Measurements from ENCODE around the gene POLR1C. TPM values are rescaled to one million over a fixed set of nuclear protein-coding genes. Genes with fewer than 3 reads are reported as not detected.

POLR1C gene
- total and polyA plus RNA-seq, 2 experiments from 2014 or later, result 28.6 to 38.8 TPM

DNA sequence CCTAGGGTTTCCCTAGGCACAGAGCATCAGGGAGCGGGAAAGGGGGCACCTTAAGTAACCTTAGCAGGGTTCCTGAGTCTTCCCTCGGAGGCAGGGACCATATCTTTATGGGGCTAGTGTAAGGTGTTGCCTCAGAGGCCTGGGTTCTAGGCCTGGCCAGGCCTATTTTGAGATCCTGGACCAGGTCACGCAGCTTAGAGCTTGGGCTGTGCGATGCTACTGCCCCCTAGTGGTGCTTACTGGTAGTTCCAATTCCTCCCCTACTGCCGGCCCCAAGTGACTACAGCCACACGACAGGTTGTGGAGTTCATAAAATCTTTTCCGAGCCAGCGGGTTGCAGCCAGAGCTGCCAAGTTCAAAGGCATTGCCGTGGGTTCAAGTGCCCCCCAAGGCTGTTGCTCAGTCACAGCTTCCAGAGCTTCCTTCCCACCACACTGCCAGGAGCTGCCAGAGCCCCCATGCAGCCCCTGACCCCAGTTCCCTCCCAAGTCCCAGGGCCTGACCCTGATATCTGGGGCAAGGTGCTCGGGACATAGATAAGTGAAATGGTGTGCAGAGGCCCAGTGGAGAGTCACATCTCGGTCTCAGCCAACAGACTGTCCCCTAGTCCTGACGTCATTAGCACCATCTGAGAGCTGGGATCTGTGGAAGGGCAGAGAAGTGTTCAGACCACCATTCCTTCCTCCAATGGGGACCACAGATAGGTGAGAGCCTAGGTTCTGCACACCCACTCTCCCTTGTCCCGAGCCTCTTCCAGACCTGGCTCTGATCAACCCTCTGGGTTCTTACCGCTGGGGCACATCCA lies 10.0 kb upstream of the POLR1C start:
- Histone ChIP-seq H3K36me3 (peaks cover 21% of the 10 kb centered on the region), H3K4me1 (ENCODE audit: low read depth) (peaks cover 5% of the 10 kb centered on the region), H3K27me3 (peaks cover 17% of the 10 kb centered on the region), H3K4me3 (no peak overlapping the region), H3K27ac (no peak overlapping the region), H3K9me3 (ENCODE audit: low read depth) (no peaks in the 10 kb centered on the region)
- TF ChIP-seq, protein P1, sequence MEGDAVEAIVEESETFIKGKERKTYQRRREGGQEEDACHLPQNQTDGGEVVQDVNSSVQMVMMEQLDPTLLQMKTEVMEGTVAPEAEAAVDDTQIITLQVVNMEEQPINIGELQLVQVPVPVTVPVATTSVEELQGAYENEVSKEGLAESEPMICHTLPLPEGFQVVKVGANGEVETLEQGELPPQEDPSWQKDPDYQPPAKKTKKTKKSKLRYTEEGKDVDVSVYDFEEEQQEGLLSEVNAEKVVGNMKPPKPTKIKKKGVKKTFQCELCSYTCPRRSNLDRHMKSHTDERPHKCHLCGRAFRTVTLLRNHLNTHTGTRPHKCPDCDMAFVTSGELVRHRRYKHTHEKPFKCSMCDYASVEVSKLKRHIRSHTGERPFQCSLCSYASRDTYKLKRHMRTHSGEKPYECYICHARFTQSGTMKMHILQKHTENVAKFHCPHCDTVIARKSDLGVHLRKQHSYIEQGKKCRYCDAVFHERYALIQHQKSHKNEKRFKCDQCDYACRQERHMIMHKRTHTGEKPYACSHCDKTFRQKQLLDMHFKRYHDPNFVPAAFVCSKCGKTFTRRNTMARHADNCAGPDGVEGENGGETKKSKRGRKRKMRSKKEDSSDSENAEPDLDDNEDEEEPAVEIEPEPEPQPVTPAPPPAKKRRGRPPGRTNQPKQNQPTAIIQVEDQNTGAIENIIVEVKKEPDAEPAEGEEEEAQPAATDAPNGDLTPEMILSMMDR (IDR thresholded peaks at IDR 0.05; ENCODE audit: low read depth, low read length), result peak; percentile 96
- DNase-seq (ENCODE audit: low read depth in 1 of 2, low spot score in 1 of 2), result peak; percentile 86 to 89

DNA sequence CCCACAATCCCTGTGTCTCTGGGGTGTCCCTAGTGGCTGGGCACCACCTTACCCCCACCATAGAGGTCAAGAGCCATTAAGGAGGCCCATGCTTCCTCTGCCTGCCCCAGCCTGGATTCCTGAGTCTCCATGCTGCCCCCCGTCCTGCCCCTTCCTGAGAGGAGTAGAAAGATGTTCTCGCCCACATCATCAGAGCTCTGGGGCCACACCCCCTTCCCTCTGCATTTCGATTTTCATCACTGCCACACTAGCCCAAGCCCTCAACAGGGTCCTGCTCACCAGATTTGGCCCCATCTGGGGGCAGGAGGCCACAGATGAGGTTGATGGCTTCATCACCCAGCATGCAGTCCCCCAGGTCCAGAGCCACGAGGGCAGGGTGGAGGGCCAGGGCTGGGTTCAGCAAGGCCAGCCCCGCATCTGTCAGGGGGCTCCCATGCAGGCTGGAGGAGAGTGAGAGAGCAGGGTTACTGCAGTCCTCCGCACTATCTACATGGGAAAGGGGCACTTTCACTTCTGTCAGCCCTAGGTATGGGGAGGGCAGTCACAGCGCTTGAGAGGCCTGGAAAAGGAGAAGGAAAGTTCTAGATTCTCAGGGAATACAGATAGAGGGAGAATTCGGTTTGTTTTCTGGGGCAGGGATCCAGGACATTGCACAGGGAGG lies 8.3 kb upstream of the POLR1C start:
- Histone ChIP-seq H3K27ac (no peak overlapping the region), H3K4me1 (ENCODE audit: low read depth) (peaks cover 5% of the 10 kb centered on the region), H3K4me3 (no peak overlapping the region), H3K36me3 (peaks cover 21% of the 10 kb centered on the region), H3K27me3 (peaks cover 17% of the 10 kb centered on the region), H3K9me3 (ENCODE audit: low read depth) (no peaks in the 10 kb centered on the region)
- TF ChIP-seq, protein P1 (IDR thresholded peaks at IDR 0.05; ENCODE audit: low read depth, low read length), result no peak
- no peak for DNase-seq (ENCODE audit: low read depth in 1 of 2, low spot score in 1 of 2)

GRCh38 chr6:43509142-43509983 lies 7.5 kb upstream of the POLR1C start:
- Histone ChIP-seq H3K4me3 (peak overlapping the region; percentile 72), H3K36me3 (peaks cover 27% of the 10 kb centered on the region), H3K27me3 (peaks cover 17% of the 10 kb centered on the region), H3K4me1 (ENCODE audit: low read depth) (peaks cover 5% of the 10 kb centered on the region), H3K9me3 (ENCODE audit: low read depth) (no peaks in the 10 kb centered on the region), H3K27ac (no peak overlapping the region)
- TF ChIP-seq, protein P1 (IDR thresholded peaks at IDR 0.05; ENCODE audit: low read depth, low read length), result no peak
- DNase-seq (ENCODE audit: low read depth in 1 of 2, low spot score in 1 of 2), result peak in 1 of 2 donors; percentile 51

DNA sequence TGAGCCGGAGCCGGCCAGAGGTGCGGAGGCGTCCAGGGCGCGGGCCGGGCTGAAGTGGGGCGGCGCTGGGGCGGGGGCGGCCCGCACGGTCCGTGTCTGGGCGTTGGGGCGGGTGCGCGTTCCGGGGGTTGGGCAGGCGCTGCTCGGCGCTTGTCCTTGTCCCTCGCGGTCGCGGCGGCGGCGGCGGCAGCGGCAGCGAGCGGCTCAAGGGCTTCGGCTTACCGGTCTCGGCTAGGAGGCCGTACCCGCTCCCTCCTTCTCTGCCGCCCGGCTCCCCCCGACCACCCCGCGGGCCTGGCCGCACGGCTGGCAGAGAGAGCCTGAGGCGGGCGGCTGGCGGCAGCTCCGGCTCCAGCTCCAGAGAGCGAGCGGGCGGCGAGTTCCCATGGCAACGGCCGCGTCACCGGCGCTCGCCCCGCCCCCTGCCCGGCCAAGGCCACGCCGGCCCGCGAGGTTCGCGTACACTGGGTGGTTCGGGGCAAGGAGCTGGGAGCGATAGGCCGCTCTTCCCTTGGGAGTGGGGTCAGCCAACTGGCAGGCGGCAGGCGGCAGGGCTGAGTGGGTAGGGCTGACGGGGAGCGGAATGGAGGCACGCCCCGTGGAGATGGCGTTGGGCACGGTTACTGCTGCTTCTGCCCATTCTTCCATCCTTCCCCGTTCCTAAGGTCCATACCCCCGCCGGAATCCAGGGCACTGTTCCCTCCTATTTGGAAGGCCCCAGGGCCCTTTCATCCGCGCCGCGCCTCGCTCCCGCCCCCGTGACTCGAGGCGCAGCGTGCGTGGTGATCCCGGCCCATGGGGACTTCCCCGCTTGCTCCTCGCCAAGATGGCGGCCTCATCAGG lies 6.7 kb upstream of the POLR1C start, which contains the start of gene LRRC73:
LRRC73 (minus strand) TSS at position 363 of the 843 bp plus-strand sequence. CDS start 561 bp downstream, outside the sequence.
- TF ChIP-seq, protein P1 (IDR thresholded peaks at IDR 0.05; ENCODE audit: low read depth, low read length), result no peak
- H3K36me3 ChIP-seq, result peaks cover 26% of the 10 kb centered on the region
- H3K4me3 ChIP-seq, result peak within 1 kb of the TSS; percentile 72
- no peaks in the 10 kb centered on the region for H3K9me3 ChIP-seq (ENCODE audit: low read depth)
- peaks cover 17% of the 10 kb centered on the region for H3K27me3 ChIP-seq
- H3K4me1 ChIP-seq (ENCODE audit: low read depth), result peaks cover 5% of the 10 kb centered on the region
- DNase-seq (ENCODE audit: low read depth in 1 of 2, low spot score in 1 of 2), result peak; percentile 90 to 91
- no peak within 1 kb of the TSS for H3K27ac ChIP-seq
